Epithelial cell of prostate (primary cell): ENCODE results near the gene ZNF552.
A peak's percentile ranks its signal among the peaks of the same experiment; 100 is the strongest.

ENCODE experiments used
- DNase-seq: peaks from one replicate; pipeline ENCODE4 v3.0.0-alpha.2; 2011; ENCODE audit warnings: low read depth, low spot score
- H3K27ac ChIP-seq: fragments of 450-650 bp; 2 replicates; pipeline ENCODE4 v1.5.1; 2017; ENCODE audit warnings: mild to moderate bottlenecking

Gene ZNF552

DNA sequence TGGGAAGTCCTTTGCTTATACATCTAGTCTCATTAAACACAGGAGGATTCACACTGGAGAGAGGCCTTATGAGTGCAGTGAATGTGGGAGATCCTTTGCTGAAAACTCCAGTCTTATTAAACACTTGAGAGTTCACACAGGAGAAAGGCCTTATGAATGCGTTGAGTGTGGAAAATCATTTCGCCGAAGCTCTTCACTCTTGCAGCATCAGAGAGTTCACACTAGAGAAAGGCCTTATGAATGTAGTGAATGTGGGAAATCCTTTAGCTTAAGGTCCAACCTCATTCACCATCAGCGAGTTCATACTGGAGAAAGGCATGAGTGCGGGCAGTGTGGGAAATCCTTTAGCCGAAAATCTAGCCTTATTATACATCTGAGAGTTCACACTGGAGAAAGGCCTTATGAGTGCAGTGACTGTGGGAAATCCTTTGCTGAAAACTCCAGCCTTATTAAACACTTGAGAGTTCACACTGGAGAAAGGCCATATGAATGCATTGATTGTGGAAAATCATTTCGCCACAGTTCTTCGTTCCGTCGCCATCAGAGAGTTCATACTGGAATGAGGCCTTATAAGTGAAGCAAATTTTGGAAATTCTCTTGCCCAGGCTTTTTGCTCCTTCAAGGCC lies 35.4 kb downstream of the ZNF552 start:
- H3K27ac ChIP-seq = no peak overlapping the region
- no peak for DNase-seq

DNA sequence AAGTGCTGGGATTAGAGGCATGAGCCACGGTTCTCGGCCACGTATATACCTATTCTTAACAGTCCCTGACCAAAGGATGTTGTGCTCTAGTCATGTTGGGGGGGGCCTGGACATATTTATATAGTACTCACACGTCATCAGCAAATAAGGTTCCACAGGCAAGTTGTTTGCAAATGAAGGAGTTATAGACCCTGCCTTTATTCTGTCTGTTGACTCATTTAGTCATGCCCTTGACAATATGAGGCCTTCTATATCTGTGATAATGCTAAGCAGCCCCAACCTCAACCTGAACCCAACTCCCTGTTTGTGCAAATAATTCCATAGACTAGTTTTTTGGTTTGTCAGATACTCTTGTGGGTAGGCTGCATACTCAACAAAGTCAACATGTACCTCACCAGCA lies 36.4 kb downstream of the ZNF552 start:
- H3K27ac ChIP-seq = no peak overlapping the region
- DNase-seq = no peak

DNA sequence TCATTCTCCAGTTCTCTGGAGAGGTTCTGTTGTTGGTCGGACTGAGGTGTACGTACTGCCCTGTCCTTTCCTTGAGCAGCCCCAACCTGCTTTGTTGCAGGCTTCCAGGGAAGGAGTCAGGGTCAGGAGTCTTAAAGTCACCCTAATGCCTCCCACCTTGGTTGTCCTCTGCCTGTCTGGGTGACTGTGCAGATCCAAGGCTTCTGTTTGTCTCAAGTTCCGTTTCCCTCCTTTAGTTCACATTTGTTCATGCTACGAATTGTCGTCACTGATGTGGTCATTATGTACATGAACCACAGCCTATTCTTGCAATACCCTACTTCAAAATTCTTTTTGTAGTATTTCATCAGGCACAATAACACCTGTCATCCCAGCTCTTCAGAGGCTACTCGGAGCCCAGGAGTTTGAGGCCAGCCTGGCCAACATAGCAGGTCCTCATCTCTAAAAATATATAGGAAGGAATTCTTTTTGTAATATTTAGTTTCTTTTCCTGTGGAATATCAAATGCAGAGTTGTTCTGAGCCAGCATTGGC lies 37.9 kb downstream of the ZNF552 start:
- H3K27ac ChIP-seq = no peak overlapping the region
- no peak for DNase-seq

DNA sequence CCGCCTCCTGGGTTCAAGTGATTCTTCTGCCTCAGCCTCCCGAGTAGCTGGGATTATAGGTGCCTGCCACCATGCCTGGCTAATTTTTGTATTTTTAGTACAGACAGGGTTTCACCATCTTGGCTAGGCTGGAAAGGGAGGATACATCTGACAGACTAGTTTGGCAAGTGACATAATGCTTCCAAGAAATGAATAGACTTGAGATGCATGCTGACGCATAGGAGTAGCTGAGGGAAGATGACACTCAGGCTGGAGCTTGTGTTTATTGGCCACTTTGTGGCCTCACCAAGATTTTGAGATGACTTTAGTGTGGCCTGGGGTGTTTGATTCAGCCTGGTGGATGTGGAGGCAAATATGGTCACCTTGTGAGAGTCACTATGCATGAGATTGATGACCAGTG lies 41.2 kb downstream of the ZNF552 start:
- DNase-seq = no peak
- H3K27ac ChIP-seq = no peak overlapping the region

DNA sequence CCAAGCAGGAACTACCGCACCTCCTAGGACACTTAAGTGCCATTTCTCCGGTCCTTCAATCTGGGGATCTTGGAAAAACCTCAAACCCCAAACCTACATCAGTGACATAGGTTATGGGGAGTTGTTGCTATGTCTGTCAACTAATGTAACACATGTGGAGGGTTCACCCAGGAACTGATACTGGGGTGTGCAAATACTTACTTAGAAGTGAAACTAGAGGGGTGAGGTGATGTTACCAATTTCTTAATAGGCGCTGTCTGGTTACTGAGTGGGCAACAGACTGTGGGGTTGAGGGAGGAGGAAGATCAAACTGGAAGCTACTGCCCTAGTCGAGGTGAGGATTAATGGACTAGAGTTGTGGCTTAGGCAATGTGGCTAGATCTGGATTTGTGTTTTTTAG lies 43.3 kb downstream of the ZNF552 start:
- DNase-seq = no peak
- H3K27ac ChIP-seq = no peak overlapping the region

DNA sequence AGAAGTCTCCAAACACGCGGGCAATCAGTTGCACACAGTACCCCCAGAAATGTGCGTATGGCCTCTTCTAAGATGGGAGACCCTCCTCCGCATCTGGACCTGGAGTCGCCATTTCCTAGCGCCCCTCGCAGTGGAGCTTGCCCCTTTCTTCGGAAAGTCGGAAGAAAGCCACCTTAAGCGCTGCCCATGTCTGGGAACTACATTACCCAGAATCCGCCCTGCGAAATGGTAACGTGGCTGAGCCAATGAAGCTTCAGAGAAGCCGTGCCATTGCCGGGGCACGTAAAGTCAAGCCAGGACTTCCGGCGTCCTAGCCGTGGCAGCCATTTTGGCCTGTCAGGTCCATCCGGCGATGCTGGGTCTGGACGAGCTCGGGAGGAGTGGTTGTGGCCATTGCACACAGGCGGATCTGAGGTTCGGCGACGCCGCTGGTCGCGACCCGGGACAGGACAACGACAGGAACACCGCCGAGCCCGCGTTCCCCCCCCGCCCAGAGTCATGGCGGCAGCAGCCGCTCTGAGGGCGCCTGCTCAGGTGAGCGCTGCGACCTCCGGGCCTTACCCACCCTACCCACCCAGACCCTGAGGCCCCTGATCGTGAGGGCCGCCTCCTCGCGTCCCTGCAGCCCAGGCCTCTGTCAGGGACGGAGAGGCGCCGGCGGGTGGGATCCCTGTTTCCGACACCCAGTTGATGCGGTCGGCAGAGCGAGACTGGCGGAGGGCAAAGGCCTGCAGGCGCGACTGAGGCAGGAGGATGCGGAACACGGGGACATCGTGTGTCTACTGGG lies 45.2 kb downstream of the ZNF552 start, which contains the start of gene ZNF586:
Gene ZNF586, plus strand, starts transcription at position 332 of the 787 bp plus-strand sequence. Its CDS starts 167 bp downstream, at position 499.
- peak; percentile 69 for DNase-seq
- H3K27ac ChIP-seq = peak within 1 kb of the TSS; percentile 69

DNA sequence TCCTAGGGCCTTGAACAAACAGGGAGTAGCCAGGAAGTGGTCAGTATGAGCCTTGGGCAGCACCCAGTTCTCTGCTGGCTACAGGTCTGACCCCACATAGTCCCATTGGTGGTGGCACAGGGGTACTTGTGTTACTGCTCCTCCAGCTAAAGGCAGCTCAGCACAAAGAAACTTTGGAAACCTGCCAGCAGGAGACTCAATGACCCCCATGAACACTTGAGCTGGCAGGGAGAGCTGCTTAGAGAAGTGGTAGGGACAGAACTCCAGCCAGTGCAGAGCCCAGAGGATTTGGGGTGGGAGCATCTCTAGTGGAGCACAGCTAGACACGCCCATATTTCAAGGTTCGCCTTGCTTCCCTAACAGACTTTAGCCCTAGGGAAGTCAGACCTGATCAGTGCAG lies 55.6 kb downstream of the ZNF552 start:
- H3K27ac ChIP-seq = no peak overlapping the region
- DNase-seq = no peak

DNA sequence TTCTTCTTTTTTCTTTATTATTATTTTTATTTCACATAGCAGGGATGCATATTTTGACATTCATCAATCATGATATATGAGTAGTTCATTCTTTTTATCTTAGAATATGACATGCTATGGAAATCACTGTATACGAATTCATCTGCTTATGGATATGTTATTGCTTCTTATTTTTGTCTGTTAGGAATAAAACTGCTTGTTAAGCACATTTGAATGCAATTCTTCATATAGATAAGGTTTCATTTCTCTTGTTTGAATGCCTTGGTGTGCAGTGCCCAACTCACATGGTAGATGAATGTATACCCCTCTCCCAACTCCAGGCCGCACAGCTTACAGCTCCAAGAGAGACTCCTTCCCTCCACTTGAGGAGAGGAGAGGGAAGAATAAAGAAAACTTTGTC lies 56.8 kb downstream of the ZNF552 start:
- no peak overlapping the region for H3K27ac ChIP-seq
- no peak for DNase-seq
